Activated CD4-positive, alpha-beta T cell treated with anti-CD3 and anti-CD28 coated beads, Interleukin-2, amount 50 U/mL, for 1 hour (primary cell): ENCODE data around the gene TTLL6.

Source experiments
- DNase-seq: peaks from one replicate; pipeline ENCODE4 v3.0.0-alpha.2; 2020

TTLL6 gene

DNA sequence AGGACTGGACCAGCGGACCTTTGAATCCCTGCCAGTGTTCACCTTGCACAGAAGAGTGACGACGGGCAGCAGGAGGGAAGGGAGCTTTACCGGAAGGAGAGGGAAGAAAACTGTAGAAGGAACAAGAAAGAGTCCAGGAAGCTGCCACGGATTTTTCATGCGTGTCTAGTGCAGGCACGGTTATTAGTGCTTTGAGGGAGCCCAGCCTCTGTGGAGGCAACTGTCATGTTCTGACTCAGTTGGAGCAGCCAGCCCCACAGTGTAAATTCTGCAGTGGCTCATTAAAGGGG, 82.0 kb downstream of the TTLL6 start:
- no peak for DNase-seq

DNA sequence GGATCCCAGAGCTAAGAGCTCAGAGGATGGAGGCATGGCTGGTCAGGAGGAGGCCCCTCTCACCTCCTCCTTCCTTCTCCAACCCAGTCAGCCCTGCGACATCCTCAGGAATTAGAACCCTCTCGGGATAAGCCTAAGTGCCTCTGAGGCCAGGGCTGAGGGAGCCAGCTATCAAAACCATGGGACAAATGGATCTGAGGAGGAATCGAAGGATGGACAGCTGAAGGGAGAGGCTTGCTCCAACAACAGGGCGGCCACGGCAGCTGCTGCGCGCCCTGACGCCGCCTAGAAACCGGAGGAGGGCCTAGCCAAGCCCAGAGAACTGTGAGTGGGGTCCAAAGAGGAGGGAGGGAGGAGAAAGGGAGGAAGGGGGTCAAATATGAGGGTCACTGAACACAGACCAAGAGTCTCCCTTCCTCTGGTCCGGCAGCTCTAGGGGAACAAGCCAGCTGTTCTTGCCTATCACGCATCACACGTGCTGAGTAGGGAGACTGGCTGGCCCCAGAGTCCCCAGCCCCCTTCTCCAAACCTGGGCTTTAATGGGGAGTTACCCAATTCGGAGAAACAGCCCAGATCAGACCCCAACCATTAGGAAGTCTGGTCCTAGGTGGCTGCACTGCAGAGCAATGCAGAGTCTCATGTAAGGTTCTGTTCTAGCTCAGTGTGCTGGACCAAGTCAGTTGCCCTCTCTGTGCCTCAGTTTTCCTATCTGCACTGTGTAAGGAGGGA, 82.5 kb downstream of the TTLL6 start:
- no peak for DNase-seq

DNA sequence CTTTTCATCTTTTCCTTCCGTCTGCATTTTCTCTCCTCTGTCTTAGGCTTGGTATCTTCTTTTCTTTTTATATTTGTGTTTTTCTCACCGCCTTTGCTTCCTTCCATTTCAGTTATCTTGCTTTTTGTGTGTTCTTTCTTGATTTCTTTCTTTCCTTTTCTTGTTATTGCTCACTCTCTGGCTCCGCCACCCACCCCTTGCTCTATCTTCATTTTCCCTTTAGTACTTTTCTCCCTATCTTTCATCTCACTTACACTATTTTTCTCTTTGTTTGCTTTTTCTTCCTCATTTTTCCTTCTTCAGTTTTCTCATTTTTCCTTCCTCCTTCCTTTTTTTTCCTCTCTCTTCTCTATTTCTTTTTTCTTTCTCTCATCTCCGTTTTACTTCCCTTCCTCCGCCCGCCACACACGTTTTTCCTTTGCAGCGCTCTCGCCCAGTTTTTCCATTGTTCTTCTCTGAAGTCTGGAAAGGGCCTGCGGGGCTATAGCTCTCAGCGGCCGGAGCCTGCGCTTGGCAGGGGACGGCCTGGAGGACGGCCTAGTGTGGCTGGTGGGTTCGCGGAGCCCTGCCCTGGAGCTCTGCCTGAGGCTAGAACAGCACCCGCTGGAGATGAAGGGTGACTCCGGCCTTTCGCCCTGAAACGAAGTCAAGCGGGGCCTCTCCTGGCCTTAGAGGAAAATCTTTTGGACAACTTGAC, 83.2 kb downstream of the TTLL6 start:
- no peak for DNase-seq

DNA sequence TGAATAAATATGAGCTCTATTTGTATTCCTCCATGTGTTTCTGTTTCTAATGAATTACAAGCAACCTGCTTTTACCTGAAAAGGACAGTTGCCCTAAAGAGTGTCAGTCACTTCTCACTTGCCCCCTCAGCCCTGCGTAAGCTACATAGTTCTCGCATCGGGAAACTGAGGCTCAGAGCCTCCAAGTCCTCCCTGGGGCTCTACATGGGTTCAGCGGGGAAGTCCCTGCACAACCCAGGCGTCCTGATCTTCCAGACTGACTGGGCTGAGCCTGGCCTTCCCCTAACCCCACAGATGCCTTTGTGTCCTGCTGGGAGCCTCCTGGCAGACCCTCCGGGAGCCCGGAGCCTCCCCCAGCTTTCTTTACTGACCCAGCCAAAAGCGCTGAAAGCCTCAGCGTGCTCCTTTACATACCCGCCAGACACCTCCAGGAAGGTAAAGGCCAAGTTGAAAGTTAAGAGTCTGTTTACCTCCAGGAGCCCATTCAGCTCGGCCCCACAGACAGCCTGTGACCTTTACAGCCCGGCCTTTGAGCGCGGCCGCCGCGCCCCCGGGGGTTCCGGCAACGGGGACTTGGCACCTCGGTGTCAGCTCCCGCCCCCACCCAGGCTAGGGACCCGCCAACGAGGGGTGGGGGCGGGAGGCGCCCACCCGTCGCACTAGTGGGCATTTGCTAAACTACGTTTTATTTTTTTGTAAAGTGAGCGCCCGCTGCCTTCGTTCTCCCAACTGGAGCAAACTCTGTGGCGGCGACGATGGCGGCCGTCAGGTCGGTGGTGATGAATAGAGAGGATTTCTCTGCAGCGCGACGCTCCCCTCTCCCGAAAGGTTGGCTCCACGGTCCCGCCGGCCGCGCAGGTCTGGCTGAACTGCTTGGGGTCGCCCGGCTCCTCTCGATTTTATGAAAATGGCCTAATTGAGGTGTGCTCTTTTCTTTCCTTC, 84.1 kb downstream of the TTLL6 start:
- no peak for DNase-seq

DNA sequence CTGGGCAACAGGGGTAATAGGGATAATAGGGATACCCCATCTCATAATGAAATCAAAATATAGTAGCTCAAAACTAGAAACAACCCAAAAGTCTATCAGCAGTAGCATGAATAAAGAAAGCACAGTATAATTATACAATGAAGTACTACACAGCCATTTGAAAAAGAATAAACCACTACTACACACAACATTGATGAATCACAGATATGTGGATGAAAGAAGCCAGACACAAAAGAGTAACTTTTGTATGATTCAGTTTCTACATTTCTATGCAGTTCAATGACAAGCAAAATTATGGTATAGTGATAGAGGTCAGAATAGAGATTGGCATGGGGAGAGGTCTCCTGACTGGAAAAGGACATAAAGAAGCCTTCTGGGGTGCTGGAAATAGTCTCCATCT, 85.7 kb downstream of the TTLL6 start:
- DNase-seq: no peak

DNA sequence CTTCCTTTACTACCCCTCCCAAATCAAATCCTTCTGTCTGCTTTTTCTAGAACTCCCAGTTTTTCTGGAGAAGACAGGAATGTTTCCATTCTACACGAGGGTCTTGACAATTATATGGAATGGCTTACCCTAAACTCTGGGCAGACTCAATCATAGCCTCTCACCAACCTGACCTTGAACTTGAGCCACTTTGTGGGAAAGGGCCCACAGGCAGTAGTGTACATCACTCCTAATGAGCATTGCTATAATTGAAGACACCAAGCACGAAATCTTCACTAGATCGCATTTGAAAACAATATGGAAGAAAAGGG, 86.8 kb downstream of the TTLL6 start:
- no peak for DNase-seq

DNA sequence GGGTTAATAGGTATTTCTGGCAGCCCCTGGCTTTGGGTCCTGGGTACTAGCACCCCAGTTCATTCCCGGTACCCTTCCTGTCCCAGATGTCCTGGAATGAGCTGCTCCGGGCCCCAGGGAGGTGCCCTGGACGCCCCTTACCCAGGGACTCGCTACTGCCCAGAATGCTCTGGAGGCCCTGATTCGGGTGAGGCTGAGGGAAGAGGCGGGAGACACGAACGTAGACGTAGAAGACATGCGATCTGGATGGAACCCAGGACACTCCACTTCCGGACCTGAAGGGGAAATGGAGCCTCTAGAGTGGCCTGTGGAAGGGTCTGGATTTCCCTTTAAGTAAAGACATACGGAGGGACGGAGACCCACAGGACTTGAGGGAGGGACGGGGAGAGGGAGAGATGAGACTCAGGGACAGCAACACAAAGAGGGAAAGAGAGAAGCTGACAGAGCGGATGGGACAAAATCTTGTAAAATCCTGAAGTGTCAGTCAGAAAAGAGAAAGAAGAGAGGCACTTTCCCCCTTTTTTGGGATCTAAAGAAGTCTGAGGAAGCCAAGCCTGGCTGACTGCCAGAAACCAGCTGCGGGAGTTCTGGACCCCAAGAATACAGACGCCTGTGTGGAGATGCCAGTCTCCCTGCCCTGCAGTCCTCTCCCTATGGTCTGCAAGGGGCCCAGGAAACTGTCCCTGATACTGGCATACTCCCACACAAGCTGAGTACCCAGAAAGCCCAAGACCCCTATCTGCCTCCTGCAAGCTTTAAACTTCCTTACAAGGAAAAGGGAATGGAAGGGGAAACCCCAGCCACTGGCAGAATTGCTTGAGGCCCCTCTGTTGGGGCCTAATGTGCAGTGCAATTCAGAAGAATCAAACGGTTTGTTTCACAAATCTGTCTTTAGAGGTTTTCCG, 87.4 kb downstream of the TTLL6 start:
- no peak for DNase-seq

DNA sequence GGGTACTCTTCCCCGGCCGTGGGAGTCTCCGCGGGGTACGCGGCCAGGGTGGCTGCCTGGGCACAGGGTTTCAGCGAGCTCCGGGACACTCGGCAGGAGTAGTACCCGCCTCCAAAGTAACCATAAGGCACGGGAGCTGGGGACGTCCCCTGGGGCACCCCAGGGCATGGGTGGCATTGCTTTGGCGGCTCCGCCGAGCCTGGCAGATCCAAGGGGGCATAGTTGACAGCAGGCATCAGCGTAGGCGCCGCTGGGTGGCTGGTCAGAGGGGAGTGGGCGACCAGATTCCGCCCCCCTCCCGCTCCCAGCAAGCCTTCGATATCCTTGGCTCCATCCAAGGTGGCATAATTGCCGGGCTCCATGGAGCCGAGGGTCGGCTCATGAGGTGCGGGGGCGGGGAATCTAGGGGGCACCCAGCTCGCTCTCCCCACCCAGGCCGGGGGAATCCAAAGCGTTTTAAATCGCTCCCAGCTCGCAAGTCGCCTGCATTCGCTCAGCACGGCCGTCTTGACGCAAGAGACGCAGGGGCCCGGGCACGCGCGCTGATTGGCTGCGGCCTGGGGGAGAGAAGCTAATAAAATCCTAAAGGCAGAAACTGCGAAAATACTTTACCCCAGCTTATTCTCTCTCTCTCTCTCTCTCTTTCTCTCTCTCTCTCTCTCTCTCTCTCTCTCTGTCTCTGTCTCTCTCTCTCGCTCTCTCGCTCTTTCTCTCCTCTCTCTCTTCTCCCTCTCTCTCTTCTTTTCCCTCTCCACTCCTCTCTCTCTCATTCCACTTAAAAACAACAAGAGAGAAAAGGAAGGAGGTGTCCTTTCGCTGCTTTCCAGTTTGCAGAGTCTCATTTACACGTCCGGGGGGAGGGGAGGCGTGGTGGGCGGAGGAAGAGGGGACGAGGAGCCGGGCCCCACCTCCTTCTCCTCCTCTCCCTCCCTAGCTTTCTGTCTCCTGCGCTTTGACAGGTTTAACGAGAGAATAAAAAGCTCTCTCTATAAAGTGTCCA, 88.5 kb downstream of the TTLL6 start, which contains the start of gene HOXB13:
Gene HOXB13, minus strand, starts transcription at position 519 of the 1,000 bp plus-strand sequence. Its CDS starts 157 bp downstream, at position 362.
- DNase-seq: peak; percentile 41

DNA sequence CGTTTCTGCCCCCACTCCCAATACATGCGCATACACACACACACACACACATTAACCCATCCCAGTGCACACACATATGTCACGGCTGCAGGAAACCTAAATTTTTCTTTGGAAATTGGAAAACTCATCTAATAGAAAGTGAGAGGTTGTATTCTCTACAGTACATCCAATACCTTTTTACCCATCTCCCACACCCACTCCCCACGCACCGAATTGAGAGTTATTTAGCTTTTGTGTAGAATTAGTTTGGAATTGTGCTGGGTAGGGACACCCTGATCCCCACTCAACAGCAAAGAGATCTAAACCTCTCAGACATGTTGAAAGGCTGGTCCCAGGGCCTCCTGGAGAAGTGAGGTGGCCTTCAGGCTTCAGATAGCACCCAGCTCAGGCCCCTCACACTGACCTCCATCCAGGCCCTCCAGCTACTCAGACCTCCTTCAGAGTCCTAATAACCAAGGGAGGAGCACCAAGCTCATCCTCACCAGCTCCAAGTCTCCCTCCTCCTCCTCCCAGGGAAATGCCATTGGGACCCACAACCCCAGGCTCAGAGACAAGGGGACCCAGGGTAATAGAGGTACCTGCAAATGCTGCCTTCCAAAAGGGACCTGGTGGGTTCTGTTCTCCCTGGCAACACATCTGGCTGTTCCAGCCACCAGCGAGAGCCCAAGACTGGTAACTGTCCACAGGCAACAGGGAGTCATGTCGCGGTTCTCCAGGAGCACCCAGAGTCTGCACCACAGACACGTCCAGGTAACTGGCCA, 89.4 kb downstream of the TTLL6 start:
- DNase-seq: no peak

DNA sequence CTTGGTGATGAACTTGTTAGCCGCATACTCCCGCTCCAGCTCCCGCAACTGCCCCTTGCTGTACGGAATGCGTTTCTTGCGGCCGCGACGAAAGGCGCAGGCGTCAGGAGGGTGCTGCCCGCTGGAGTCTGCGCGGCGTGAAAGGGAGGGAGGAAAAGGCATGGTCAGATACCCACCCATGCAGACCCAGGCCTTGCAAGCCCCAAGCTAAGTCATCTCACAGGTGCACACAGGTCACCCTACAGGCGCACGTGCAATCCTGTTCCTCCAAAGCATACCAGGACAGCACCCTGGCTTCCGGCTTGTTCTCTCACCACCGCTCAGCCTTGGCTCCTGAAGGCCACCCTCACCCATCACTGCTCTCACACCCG, 90.1 kb downstream of the TTLL6 start:
- no peak for DNase-seq

DNA sequence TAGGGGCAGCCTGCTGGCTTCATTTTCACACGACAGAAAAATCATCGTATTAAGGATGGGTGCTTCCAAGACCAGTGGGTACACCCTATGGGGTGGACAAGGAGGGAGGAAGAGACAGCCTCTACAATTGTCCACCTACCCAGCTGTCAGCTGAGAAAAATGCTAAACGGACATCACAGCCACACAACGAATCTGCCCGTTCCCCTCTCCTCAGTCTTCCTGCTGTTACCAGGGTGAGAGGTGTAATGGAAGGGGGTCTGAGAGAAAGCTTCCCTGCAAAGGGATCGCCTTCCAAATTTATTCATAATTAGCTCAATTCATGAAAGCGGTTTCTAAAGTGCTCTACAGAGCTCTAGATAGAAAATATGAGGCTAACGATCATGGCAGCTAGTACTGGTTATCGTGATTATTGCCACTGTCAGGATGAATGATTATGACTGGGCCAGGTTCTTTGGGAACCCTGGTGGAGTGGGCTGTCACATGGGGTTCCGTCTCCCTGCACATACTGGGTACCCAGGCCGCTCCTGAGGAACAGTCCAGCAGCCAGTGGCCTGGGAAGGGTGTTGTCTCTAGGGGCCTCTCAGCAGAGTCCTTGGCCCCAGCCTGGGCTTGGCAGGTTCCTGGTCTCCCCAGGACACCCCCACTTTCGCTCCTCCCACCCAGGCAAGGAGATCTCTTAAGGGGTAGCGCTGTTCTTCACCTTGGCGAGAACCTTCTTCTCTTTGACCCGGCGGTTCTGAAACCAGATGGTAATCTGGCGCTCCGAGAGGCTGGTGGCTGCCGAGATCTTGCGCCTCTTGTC, 90.7 kb downstream of the TTLL6 start:
- DNase-seq: no peak

DNA sequence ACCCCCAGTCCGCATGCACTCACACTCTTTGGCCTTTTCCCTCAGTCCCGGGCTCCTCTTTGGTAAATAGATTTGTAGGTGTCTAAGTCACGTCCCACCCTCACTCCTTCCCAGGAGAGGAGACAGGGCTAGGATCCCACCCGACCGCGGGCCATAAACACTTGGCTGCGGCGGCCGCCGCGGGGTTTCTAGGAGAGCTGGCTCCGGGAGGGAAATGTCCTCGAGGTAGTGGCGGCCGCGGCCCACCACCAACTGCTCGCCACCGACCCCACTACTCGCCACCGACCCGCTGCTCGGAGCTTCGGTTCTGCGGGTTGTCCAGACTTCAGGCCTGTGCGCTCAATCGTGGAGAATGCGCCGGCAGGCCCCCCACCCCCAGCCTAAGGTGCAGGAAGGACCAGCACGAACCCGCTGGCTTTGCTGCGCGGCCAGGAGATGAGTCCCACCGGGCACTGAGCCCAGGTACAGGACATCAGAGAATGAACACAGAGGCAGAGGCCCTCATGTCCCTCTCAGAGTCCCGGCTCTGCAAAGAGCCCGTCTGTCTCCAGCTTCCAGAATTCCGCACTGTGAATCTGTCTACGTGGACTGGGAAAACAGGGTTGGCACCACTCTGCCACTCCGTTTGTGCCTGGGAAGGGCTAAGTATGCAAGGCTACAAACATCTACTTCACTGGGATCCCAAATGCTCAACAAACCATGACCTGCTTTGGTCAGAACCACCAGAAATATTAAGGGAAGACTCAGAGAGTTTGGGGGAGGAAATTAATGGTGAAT, 91.6 kb downstream of the TTLL6 start:
- no peak for DNase-seq

DNA sequence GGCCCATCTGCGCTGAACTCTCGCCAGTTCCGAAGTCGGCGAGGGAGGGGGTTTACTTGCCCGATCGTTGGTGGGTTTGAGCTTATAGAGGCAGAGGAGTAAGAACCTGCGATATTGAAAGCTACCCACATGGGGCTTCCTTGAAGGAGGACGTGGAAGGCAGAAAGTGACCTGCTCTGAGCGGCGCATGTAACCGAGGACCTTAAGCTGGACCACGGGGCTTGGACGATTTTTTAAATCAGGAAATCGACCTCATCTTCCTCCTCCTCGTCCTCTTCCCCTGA, 92.1 kb downstream of the TTLL6 start:
- DNase-seq: no peak

DNA sequence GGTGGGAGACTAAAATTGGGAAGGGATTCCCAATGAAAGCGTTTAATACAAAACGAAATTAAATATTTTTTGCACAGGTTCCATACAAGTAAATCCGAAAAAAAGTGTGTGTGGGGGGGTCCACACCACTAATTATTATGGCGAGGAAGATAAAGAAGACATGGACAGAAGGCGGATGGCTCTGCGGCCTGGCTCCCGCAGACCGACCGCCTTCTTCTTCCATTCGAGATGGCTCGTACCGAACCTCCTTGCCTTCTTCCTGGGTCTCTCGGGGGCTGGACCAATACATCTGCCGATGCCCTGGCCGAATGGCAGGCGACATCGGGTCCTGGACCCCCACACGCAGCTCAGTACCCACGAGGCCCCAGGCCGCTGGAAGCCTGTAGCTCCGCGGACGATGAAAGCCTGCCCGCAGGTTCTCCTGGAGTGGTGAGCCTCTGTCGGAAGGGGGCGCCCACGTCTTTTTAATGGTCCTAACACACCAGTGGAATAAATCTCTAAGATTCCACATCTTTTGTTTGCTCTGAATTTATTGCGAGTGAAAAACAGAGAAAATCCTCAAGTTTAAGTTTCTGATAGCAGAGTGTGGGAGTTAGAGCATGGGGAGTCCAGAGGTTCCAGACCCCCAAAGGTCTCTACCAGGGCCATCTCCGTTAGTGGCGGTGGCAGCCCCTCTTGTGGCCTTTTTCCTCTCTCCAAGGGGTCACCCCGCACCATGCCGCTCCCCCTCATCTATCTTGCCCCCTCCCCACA, 92.6 kb downstream of the TTLL6 start:
- peak; percentile 82 for DNase-seq

DNA sequence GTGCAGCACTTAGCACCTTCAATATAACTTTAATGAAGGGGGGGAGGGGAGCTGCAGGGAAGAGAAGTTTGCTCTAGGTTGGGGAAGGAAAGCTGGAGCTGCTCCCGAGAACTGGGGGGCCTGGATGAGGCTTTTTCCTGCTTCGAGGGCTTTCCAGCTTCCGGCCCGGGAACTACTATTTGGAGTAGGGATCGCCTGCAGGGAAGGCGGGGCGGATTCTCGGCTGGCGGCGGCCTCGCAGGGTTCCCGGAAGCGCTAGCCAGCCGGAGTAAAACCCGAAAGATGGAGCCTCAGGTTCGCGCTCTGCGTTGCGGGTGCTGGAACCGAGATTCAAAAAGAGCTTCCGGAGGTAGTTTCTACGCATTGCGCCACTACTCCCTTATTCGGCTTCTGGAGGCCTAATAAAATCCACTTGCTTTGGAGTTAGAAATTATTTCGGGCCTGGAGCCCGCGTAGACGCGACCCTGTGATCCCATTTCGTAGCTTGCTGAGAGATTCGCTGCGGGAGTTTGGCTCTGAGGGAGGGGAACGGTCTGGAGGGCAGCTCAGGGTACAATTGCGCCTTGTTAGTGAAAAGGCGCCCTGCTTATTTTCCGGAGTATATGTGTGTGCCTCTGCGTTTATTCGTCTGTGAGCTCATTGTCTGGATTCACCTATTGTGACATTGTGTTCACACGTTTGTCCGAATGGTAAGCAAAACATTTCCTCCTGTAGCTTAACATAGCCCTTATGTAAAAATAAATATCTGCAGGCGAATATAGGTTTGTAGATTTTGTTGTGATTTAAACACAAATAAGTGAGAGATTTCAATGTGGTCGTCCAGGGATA, 93.4 kb downstream of the TTLL6 start:
- DNase-seq: no peak

DNA sequence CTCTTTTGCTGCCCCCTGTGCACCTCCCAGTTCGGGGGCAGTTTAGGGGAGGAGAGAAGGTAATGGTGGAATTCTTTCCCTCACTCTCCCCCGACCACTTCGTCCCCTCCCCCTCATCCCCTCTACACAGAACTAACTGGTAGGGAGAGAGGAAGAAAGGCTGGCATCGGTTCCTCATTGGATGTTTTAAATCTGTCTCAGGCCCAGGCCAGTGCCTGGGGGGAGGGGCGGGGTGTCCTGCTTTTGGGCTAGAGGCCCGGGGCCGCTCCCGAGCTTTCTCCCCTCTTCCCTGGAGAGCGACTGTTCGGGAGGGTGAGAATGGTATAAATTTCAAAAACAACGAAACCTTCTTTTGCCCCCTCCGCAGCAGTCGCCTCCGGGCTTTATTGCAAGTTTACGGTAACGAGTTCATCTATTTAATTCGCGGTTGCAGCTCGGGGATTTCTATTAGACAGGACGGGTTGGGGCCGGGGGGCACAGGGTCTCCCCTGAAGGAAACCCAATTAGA, 94.1 kb downstream of the TTLL6 start, which contains the start of gene PRAC2:
Gene PRAC2, plus strand, starts transcription at position 271 of the 508 bp plus-strand sequence. CDS start 1,226 bp downstream, outside the sequence.
- no peak for DNase-seq
